HL-60/S4 treated with phorbol 12-myristate 13-acetate at 8.2 ng/mL for 4 days and 3 days (cell line): ENCODE results near the gene RYR1.
"Not testable (repeated sequence)": the region's sequence is repeated elsewhere in the genome, so short reads cannot be mapped to it uniquely, and the experiment has no call there.

Source experiments
- in situ Hi-C: fragments of 300-500 bp; cut with MboI; formaldehyde crosslinking; loops from 2 replicates; pipeline ENCODE4 v1.15.0; 2022; ENCODE audit warnings: low sequenced_read_pairs

RYR1 gene

DNA sequence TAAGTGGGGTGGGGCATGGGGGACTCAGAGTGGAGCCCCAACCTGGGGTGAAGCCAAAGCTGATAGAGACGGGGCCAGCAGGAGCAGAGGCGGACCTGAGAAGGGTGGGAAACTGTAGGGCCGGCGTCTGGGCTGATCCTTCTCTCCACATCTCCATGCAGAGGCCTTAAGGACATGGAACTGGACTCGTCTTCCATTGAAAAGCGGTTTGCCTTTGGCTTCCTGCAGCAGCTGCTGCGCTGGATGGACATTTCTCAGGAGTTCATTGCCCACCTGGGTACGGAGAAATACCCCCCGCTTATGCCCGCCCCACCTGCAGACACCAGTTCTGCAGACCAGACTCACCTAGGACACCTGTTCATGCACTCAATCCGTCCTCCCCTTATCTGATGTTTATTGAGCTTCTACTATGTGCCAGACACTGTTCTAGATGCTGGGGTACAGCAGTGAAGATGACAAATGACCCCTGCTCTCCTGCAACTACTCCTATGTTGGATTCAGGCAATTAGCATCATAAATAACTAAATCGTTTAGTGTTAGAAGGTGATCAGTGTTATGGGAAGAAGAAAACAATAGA lies 74.1 kb downstream of the RYR1 start:
- in situ Hi-C loops, result no loop called here

GRCh38 chr19:38508507-38508906 lies 75.0 kb downstream of the RYR1 start:
- in situ Hi-C loops, result no loop called here

DNA sequence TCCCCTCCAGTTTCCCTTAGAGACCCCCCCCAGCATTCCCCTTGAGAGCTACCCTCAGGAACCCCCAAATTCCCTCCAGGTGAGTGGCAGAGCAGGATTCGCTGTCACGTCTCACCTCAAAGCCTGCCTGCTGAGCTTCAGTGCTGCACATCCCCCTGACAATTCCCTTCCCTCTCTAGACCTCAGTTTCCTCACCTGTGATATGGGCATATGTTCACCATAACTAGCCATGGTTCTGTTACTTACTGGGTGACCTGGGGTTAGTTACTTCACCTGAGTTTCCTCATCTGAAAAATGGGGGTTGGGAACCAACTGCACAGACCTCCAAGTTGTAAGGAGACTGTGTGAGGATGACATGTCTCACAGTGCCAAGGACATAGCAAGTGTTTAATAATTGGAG lies 75.5 kb downstream of the RYR1 start:
- in situ Hi-C loops, result no loop called here

- in situ Hi-C loops, result no loop called here
Measured at GRCh38 chr19:38511074-38511708, 77.7 kb downstream of the RYR1 start.

DNA sequence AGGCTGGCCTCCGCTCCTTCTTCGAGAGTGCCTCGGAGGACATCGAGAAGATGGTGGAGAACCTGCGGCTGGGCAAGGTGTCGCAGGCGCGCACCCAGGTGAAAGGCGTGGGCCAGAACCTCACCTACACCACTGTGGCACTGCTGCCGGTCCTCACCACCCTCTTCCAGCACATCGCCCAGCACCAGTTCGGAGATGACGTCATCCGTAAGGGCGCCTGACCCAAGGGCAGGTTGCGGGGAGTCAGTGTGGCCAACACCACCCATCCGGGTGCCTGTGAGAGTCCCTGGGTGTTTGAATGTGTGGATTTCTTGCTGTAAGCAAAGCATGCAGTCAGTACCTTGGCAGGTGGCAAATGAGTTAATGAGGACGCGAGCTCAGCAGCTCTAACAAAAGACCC lies 78.8 kb downstream of the RYR1 start:
- in situ Hi-C loops, result no loop called here

- in situ Hi-C loops, result not testable (repeated sequence)
Measured at GRCh38 chr19:38513156-38513555, 79.7 kb downstream of the RYR1 start.

DNA sequence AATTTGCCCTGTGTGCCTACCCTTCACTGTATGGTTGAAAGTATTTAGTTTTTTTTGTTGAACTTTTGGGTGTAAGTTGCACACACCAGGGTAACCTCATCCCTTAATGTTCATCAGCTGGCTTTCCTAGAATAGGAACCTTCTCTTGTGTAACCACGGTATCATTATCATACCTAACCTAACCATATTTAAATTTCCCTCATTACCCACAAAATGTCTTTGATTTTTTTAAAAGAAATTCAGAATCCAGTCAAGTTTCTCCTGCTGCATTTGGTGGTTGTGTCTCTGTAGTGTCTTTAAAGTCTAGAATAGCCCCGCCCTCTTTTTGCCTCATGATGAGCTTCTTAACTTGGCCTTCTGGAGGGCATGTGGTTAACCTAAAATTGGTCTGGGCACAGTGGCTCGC lies 80.3 kb downstream of the RYR1 start:
- in situ Hi-C loops, result no loop called here

DNA sequence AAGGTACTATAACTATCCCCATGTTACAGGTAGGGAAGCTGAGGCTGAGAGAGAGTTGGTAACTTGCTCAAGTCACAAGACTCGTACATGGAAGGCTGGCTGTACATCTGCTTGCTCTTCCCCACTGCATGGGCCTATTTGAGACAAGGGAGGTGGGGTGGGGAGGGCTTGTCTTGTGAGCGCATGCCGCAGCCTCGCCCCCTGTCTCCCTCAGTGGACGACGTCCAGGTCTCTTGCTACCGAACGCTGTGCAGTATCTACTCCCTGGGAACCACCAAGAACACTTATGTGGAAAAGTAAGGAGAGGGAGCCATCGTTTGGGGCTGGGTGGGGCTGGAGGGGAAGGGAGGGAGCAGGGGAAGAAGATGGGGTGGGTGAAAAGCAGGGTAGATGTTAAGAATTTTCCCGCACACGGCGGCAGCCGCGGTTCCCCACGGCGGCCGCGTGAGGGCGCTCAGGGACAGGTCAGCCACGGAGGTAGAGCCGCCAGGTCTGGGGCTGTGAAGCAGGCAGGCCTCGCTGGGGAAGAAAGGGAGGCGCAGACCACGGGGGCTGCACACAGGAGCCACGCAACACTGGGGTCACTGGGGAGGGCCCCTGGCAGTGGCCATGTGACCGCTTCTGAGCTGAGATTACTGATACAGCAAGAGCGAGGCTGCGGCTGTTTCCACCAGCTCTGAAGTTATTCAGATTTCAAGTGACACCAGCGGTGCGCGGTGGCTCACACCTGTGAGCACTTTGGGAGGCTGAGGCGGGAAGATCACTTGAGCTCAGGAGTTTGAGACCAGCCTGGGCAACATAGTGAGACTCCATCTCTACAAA lies 81.5 kb downstream of the RYR1 start:
- in situ Hi-C loops, result no loop called here

- in situ Hi-C loops, result no loop called here
Measured at GRCh38 chr19:38515896-38516295, 82.4 kb downstream of the RYR1 start.

- in situ Hi-C loops, result no loop called here
Measured at GRCh38 chr19:38516802-38517201, 83.3 kb downstream of the RYR1 start.

DNA sequence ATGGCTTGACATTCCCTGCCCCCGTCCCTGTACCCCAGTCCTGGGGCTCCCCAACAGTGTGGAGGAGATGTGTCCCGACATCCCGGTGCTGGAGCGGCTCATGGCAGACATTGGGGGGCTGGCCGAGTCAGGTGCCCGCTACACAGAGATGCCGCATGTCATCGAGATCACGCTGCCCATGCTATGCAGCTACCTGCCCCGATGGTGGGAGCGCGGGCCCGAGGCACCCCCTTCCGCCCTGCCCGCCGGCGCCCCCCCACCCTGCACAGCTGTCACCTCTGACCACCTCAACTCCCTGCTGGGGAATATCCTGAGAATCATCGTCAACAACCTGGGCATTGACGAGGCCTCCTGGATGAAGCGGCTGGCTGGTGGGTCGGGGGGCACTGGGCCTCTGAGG lies 83.8 kb downstream of the RYR1 start:
- in situ Hi-C loops, result no loop called here

DNA sequence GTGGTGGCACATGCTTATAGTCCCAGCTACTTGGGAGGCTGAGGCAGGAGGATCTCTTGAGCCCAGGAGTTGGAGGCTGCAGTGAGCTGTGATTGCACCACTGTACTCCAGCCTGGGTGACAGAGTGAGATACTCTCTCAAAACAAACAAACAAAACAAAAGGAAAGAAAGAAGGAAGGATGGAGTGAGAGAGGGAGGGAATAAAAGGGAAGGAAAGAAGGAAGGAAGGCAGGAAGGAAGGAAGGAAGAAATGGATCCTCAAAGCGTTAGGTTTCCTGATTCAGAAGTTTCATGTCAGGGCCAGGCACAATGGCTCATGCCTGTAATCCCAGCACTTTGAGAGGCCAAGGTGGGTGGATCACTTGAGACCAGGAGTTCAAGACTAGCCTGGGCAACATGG lies 84.5 kb downstream of the RYR1 start:
- in situ Hi-C loops, result not testable (repeated sequence)

DNA sequence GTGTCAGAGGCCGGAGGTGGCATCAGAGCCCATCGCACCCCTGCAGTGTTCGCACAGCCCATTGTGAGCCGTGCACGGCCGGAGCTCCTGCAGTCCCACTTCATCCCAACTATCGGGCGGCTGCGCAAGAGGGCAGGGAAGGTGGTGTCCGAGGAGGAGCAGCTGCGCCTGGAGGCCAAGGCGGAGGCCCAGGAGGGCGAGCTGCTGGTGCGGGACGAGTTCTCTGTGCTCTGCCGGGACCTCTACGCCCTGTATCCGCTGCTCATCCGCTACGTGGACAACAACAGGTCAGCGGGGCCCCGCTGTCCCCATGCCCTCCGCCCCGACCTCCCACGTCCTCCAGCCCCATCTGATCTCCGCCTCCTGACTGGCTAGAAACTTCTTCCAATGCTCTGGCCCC lies 85.7 kb downstream of the RYR1 start:
- in situ Hi-C loops, result no loop called here

DNA sequence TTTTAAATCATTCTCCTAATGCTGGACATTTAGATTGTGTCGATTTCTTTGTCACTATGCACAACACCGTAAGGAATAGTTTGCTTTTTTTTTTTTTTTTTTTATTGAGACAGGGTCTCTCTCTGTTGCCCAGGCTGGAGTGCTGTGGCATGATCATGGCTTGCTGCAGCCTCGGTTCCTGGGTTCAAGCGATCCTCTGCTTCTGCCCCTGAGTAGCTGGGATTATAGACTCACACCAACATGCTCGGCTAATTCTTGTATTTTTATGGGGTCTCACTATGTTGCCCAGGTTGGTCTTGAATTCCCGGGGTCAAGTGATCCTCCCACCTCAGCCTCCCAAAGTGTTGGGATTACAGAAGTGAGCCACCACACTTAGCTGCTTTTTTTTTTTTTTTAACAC lies 86.5 kb downstream of the RYR1 start:
- in situ Hi-C loops, result no loop called here

DNA sequence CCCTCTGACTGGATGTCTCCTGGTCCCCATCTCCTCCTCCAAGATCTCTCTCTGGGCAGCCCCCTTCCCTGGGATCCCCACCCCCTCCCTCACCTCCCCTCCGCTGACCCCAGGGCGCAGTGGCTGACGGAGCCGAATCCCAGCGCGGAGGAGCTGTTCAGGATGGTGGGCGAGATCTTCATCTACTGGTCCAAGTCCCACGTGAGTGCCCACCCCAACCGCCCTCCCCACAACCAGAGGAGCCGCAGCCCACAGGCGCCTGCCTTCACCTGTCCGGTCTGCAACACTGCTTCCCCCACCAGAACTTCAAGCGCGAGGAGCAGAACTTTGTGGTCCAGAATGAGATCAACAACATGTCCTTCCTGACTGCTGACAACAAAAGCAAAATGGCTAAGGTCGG lies 89.4 kb downstream of the RYR1 start:
- in situ Hi-C loops, result no loop called here

- in situ Hi-C loops, result no loop called here
Measured at GRCh38 chr19:38523319-38523718, 89.8 kb downstream of the RYR1 start.

DNA sequence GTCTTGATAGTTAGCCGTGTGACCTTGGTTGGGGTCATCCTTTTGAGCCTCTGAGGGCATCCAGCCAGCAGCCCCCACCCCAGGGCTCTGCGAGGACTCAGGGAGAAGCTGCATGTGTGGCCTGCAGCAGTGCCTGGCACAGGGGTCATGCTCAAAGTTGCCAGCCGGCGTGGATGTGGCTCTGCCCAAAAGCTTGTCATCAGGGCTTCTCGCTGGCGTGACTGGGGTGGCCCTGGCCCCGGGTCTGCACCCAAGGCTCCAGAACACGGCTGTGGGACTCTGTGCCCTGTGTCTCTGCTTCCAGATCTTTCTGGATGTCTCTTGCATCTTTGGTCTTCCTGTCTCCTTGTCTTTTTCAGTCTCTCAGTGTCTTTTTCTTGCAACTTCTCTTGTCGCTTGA lies 90.9 kb downstream of the RYR1 start:
- in situ Hi-C loops, result no loop called here

- in situ Hi-C loops, result no loop called here
Measured at GRCh38 chr19:38524994-38525634, 91.6 kb downstream of the RYR1 start.

- in situ Hi-C loops, result no loop called here
Measured at GRCh38 chr19:38526430-38526829, 92.9 kb downstream of the RYR1 start.

- in situ Hi-C loops, result no loop called here
Measured at GRCh38 chr19:38527466-38528136, 94.1 kb downstream of the RYR1 start.

GRCh38 chr19:38528213-38528755 lies 94.8 kb downstream of the RYR1 start:
- in situ Hi-C loops, result no loop called here
